Fibroblast of upper back skin (primary cell): ENCODE data around the gene F2RL3.

Experiments
- DNase-seq: peaks from one replicate; pipeline ENCODE4 v3.0.0-alpha.2; 2013

Gene F2RL3

DNA sequence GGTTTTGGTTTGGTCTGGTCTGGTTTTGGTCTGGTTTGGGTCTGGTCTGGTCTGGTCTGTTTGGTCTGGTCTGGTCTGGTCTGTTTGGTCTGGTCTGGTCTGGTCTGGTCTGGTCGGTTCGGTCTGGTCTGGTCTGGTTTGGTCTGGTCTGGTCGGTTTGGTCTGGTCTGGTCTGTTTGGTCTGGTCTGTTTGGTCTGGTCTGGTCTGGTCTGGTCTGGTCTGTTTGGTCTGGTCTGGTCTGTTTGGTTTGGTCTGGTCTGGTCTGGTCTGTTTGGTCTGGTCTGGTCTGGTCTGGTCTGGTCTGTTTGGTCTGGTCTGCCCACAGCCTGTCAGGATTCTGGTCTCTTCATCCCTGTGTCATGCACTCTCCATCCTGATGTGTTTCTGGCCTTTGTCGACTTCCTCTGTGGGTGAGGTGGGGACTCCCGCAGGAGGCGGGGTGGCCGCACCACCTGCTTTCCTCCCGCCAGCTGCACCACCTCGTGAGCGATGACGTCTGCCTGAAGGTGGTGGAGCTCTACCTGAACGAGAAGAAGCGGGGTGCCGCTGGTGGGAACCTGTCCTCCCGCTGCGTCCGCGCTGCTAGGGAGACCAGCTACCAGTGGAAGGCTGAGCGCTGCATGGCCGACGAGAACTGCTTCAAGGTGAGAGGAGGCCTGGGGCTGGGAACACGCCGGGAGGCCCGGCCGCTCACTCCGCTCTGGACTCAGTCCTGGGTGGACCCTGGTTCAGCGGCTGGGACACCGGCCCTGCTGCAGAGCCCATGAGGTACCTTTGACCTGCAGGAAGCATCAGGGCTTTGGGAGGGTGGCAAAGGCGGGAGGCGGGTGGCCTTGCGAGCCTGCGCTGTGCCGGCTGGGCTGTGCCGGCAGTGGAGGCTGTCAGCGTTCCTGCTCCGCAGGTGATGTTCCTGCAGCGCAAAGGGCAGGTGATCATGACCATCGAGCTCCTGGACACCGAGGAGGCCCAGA is 12.9 kb upstream of the F2RL3 start:
- DNase-seq, result no peak

DNA sequence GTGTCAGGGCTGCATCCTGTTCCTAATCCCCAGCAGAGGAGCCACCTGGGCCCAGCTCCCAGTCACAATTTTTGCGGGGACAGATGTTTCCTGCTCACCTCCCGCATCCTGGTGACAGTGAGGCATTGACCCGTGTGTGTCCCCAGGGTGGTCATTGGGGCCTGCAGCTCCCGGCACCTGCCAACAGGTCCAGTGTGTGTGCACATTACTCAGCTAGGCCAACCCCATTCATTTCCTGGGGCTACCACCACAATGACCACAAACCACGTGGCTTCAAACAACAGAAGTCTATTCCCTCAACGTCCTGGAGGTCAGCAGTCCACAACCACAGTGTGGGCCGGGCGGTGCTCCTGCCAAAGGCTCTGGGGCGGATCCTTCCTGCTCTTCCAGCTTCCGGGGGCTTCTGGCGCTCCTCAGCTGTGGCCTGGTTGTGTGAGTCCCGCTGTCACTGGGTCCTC is 11.9 kb upstream of the F2RL3 start:
- no peak for DNase-seq

DNA sequence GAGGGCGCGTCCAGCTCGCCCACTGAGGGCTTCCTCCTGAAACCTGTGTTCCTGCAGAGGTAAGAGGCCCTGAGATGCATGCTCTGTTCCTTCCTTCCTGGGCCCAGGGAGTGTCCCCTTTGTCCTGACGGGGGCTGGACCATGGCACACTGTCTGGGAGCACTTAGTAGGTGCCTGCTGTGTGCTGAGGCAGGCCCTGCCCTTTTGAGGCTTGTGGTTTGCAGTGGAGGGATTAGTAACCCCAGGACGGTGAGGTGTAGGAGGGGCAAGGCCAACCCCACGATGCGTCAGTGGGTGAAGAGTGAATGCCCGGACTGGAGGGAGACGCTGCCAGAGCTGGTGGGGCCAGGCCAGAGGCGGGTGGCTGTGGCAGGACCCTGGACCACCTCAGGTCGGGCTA is 11.2 kb upstream of the F2RL3 start:
- no peak for DNase-seq

DNA sequence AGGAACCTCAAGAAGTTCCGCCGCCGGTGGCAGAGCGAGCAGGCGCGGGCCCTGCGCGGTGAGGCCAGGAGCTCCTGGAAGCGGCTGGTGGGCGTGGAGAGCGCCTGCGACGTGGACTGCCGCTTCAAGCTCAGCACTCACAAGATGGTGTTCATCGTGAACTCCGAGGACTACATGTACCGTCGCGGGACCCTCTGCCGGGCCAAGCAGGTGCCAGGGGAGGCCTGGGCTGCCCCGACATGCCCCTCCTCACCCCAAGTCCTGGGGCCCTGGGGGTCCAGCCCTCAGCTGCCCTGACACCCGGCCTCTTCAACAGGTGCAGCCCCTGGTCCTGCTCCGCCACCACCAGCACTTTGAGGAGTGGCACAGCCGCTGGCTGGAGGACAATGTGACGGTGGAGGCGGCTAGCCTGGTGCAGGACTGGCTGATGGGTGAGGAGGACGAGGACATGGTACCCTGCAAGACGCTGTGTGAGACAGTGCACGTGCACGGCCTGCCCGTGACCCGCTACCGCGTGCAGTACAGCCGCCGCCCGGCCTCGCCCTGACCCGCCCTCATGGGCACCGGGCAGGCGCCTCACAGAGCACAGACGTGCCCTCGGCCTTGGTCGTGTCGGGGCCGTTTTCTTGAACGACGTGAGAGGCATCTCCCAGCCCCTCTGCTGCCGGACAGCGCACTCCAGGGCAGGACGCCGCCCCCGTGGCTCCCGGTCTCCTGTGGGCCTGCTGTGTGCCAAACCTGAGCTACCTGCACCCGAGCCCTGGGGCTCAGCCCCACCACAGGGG is 10.4 kb upstream of the F2RL3 start:
- DNase-seq, result no peak

DNA sequence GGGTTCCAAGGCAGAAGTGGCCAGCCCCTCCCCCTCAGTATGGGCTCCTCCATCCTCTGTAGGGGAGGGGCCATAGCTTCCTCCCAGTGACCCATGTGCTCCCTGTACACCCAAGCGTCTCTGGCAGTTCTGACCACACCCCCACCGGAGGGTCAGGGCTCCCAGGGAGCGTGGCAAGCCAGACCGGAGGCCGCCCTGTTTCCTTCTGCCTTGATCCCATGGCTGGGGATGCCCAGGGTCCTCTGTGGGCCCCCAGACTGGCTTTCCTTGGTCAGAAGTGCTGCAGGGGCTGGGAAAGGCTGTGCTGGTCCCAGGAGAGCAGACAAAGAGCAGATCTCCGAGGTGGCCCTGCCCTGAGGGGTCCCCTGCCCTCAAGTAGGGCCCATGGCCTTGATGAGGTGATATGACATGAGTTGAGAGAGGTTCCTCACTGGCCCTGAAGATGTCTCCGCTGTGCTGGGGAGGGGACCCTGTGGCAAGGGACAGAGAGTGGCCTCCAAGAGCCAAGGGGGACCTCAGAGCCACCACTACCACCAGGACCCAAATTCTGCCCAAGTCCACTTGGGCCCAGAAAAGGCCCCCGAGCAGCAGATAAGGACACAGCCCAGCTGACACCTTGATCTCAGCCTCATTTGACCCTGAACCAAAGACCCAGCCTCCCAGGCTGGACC is 7.8 kb upstream of the F2RL3 start:
- no peak for DNase-seq

DNA sequence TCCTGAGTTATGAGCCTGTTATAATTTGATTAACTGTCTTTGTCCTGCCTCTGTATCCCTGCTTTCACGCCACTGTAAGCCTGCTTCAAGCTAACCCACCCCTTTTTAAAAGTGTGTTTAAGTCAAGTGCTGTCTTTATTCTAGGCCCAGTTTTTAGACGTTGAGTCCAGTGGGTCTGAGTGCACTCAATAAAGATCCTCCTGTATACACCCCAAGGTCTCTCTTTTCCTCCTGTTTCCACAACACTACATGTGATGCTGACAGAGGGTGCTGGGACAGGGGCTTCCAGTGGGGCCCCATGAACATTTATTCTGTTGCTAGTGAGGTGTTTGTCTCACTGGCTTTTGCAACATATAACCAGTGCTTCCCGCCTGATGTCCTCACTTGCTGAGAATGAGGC is 6.7 kb upstream of the F2RL3 start:
- no peak for DNase-seq

DNA sequence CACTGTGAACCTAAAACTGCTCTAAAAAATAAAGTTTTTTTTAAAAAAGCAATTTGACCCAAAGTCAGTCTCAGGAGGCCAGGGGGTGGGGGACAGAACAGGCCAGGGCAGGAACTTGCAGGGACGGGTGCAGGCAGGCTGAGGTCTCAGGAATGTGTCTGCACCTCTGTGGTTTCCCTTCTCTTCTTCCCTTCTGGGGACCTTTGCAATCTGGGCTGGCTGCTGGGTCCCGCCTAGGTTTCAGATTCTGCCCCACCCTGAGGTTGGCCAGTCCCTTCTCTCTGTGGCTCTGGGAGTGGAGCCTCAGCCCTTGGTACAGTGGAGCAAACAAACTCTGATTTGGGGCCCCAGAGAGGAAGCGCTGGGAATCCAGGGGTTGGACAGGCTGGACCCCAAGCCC is 5.3 kb upstream of the F2RL3 start:
- DNase-seq, result no peak

DNA sequence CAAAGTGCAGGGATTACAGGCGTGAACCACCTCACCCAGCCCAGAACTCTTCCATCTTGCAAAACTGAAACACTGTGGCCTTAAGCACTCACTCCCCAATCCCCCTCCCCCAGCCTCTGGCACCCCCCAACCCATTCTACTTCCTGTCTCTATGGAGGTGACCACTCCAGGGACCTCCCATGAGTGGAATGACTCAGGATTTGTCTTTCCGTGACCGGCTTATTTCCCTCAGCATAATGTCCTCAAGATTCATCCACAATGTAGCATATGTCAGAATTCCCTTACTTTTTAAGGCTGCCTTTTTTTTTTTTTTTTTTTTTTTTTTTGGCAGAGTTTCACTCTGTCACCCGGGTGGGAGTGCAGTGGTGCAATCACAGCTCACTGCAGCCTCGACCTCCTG is 3.6 kb upstream of the F2RL3 start:
- DNase-seq, result peak; percentile 9

DNA sequence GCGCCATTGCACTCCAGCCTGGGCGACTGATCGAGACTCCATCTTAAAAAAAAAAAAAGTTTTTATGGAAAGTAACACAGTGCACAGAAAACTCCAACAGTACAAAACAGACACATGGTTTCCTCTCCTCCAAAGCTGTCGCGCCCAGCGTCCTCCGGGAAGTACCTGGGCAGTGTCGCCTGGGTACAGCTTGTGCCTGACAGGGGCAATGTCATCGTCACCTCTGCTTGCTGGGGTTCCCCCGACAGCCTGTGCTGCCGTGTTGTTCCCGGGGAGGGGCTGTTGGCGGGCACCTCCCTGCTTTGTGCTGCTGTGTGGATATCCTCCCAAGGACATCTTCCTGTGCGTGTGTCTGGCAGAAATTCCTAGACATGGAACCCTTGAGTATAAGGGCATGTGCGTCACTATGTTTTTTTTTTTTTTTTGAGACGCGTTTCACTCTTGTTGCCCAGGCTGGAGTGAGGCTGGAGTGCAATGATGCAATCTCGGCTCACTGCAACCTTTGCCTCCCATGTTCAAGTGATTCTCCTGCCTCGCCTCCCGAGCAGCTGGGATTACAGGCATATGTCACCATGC is 2.4 kb upstream of the F2RL3 start:
- DNase-seq, result peak; percentile 27

DNA sequence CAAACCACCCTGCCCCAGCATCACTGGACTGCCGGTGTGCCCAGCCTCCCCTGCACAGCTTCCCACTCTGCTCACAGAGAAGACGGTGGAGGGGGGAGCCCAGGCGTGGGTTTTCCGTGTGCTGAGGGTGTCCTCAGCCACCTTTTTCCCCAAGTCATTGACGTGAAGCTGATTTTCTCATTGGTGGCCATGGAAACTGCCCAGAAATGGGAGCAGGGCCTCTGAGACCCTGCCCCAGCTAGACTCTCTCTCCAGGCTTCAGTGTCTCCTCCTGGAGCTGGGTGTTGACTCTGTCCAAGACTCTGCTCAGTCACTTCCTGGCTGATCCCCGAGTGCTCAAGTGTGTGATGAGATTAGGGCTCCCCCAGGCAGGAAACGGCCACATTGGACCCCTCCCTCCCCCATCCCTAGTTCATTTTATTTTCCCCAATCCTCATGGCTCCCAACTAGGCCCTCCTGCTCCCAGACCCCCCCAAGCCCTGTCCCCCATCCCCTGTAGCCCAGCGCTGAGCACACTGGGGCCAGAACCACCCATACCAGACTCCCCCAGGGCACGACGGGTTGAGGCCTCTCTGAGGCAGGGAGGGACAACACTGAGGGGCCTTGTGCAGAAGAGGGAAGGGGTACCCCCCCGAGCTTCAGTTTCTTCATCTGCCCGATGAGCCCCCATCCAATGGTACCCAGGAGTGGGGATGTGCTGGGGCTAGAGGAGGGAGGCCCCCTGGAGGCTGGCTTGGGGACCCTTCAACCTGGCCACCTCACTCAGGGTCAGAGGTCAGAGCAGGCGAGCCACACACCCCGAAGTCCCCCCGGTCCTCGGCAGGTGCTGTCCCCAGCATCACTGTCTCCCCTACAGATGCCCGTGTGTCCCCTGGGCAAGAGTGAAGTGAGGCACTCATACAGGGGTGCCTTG is 1.2 kb upstream of the F2RL3 start:
- DNase-seq, result no peak

DNA sequence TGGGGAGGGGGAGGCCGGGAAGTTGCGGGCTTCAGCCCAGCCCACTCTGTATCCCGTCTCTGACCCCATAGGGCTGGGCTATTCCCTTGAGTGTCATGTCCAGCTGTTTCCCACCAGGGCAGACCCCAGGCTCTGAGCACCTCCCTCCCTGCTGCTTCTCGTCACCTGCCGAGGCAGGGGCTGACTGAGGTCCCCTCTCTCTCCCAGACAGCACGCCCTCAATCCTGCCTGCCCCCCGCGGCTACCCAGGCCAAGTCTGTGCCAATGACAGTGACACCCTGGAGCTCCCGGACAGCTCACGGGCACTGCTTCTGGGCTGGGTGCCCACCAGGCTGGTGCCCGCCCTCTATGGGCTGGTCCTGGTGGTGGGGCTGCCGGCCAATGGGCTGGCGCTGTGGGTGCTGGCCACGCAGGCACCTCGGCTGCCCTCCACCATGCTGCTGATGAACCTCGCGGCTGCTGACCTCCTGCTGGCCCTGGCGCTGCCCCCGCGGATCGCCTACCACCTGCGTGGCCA is 625 bp downstream of the F2RL3 start:
- no peak for DNase-seq

DNA sequence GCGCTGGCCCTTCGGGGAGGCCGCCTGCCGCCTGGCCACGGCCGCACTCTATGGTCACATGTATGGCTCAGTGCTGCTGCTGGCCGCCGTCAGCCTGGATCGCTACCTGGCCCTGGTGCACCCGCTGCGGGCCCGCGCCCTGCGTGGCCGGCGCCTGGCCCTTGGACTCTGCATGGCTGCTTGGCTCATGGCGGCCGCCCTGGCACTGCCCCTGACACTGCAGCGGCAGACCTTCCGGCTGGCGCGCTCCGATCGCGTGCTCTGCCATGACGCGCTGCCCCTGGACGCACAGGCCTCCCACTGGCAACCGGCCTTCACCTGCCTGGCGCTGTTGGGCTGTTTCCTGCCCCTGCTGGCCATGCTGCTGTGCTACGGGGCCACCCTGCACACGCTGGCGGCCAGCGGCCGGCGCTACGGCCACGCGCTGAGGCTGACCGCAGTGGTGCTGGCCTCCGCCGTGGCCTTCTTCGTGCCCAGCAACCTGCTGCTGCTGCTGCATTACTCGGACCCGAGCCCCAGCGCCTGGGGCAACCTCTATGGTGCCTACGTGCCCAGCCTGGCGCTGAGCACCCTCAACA is 1.2 kb downstream of the F2RL3 start:
- DNase-seq, result no peak

DNA sequence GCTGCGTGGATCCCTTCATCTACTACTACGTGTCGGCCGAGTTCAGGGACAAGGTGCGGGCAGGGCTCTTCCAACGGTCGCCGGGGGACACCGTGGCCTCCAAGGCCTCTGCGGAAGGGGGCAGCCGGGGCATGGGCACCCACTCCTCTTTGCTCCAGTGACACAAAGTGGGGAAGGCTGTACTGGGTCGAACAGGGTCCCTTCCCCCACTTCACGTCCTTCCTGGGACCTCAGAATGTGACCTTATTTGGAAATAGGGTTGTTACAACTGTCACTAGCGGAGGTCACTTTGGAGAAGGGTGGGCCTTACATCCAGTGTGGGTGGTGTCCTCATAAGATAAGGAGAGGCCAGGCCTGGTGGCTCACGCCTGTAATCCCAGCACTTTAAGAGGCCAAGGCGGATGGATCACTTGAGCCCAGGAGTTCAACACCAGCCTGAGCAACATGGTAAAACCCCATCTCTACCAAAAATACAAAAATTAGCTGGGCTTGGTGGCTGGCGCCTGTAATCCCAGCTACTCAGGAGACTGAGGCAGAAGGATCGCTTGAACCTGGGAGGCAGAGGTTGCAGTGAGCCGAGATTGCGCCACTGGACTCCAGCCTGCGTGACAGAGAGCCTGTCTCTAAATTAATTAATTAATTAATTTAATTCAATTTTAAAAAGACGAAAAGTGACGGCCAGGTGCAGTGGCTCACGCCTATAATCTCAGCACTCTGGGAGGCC is 1.8 kb downstream of the F2RL3 start:
- no peak for DNase-seq

DNA sequence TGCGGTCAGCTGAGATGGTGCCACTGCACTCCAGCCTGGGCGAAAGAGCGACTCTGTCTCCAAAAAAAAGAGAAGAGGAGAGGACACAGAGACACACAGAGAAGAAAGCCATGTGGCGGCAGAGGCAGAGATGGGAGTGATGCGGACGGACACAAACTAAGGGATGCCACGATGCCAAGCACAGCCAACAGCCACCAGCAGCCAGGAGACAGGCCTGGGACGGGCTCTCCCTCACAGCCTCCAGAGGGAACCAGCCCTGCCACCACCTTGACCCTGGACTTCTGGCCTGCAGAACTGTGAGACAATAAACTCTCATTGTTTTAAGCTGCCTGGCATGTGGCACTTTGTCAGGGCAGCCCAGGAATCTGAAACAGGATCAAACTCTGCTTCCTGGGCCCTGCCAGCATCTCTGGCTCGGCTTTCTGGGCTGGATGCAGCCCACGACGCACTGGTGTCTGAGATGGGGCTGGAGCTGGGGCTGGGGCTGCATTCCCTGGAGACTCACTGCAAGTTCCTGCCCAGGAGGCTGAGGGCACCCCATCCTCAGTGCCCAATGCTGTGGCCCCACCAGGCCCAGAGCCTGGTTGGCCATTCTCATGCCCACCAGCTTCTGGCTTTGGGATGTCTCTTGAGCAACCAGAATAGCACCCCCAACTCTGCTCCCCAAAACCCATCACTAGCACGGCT is 3.0 kb downstream of the F2RL3 start:
- DNase-seq, result no peak

DNA sequence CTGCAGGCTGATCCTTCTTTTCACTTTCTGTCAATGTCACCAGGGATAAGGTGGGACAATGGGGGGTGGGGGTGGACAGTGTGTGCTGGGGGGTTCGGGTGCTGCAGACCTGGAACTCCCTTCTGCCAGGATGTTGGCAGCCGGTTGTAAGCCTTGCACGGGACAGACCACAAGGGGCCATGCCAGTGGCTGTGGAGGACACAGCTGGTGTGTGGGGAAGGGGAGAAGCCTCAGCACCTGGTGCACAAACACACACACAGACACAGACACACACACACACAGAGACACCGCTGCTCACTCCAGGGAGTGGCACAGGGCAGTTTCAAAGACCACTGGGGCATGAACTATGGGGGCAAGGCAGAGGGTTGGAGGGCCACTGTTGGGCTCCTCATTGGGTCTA is 3.6 kb downstream of the F2RL3 start:
- DNase-seq, result no peak

DNA sequence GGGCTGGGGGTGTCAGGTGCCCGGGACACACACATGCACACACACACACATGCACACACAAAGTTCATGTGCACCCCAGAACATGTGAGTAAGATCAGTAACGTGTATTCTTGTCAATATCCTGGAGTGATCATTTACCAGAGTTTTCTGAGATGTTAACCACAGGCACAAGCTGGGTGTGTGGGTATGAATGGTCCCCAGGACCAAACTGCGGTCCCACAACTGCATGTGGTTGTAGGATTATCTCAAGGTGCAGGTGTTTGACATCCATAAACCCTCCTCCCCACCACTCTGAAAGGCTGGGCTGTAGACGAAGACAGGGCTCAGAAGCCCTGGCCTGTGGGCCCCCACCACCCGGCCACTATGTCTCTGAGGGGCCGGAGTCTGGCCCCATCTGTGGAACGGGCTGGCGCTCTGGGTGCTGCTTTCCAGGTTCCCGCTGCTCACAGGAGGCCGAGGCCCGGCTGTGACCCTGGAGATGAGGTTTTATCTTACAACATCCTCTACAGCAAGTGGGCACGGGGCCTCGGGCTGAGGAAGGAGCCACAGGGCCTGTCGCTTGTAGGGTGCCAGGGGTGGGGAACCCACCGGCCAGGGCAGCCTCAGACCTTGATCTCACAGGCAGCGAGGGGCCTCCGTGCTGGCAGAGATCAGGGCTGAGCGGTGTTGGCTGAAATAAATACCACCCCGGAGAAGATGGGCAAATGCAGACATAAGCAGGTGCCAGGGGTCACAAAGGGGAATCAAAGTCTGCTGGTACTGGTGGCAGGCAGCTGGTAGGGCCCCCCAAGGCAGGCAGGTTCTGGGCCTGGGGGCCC is 4.3 kb downstream of the F2RL3 start:
- DNase-seq, result no peak

DNA sequence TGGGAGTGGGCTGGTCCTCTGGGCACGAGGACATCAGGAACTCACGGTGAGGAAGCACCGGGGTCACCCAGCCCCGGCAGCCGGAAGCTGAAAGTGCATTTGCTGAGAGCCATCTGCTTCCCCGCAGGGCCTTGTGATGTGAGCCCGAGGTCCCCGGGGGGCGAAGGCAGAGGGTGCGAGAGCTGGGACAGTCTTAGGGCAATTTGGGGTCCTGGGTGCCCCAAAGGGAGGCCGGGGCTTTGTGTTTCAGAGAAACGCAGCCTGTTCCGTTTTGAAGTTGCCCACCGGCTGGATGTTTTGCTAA is 4.8 kb downstream of the F2RL3 start:
- no peak for DNase-seq

DNA sequence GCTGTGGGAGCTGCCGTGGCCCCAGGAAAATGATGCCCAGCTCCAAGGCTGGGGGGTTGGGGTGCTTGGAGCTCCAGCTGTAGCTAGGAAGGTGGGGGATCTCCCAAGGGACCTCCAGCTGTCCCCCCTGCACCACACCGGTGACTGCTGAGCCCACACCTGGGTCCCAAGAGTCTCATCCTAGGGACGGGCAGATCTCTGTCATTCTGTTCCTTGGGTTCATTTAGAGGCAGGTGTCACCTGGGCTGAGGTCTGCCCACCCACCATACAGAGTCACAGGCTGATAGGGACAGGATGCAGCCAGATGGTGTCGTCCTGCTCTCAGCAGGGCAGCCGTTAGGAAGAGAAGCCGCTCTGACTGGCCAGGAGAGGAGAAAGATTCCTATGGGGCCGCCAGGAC is 5.3 kb downstream of the F2RL3 start:
- DNase-seq, result no peak

DNA sequence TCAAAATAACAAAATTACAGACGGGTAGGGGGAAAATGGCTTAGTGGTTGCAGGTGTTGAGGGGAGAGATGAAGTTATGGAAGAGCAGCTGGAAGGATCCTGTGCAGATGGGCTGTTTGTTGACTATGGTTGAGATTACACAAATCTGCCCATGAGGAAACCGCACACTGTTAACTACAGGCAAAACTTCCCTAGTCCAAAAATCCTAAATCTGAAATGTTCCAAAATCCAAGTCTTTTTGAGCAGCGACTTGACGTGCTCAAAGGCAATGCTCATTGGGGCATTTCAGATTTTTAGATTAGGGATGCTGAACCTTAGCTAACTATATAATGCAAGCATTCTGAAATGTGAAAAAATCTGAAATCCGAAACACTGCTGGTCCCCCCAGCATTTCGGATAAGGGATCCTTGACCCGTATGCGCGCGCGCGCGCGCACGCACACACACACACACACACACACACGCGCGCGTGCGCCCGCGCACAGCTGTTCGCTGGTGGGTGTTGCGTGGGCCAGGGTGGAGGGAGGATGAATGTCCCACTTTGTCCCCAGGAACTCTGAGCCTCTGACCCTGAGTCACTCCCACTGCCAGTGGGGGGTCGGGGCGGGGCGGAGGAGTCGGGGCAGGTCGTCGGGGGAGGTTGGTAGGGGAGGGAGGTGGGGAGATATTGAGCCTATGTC is 6.8 kb downstream of the F2RL3 start:
- no peak for DNase-seq
